Activated CD4-positive, alpha-beta T cell treated with anti-CD3 and anti-CD28 coated beads, Interleukin-2, amount 50 U/mL, for 16 hours (primary cell): ENCODE results near the gene SORCS1.

Experiments used
- DNase-seq: peaks from one replicate; pipeline ENCODE4 v3.0.0-alpha.2; 2020

Gene SORCS1

GRCh38 chr10:106982268-106982667 is 182.2 kb downstream of the SORCS1 start:
- no peak for DNase-seq

- DNase-seq, result no peak
Measured at GRCh38 chr10:106981452-106982075, 182.9 kb downstream of the SORCS1 start.

- DNase-seq, result no peak
Measured at GRCh38 chr10:106980495-106981451, 183.7 kb downstream of the SORCS1 start.

- no peak for DNase-seq
Measured at GRCh38 chr10:106978756-106979155, 185.8 kb downstream of the SORCS1 start.

GRCh38 chr10:106973716-106974115 is 190.8 kb downstream of the SORCS1 start:
- DNase-seq, result no peak

- DNase-seq, result no peak
Measured at GRCh38 chr10:106973288-106973687, 191.2 kb downstream of the SORCS1 start.

- no peak for DNase-seq
Measured at GRCh38 chr10:106972381-106972780, 192.1 kb downstream of the SORCS1 start.

- no peak for DNase-seq
Measured at GRCh38 chr10:106971411-106971831, 193.1 kb downstream of the SORCS1 start.

- DNase-seq, result no peak
Measured at GRCh38 chr10:106967452-106967851, 197.1 kb downstream of the SORCS1 start.

- DNase-seq, result no peak
Measured at GRCh38 chr10:106960812-106961211, 203.7 kb downstream of the SORCS1 start.

GRCh38 chr10:106959521-106959920 is 205.0 kb downstream of the SORCS1 start:
- DNase-seq, result no peak

GRCh38 chr10:106958589-106959361 is 205.7 kb downstream of the SORCS1 start:
- no peak for DNase-seq

- DNase-seq, result no peak
Measured at GRCh38 chr10:106957823-106958588, 206.5 kb downstream of the SORCS1 start.

GRCh38 chr10:106956216-106956915 is 208.1 kb downstream of the SORCS1 start:
- no peak for DNase-seq

GRCh38 chr10:106955133-106955532 is 209.4 kb downstream of the SORCS1 start:
- DNase-seq, result no peak

GRCh38 chr10:106952033-106952432 is 212.5 kb downstream of the SORCS1 start:
- DNase-seq, result no peak

- no peak for DNase-seq
Measured at GRCh38 chr10:106949680-106950478, 214.6 kb downstream of the SORCS1 start.

GRCh38 chr10:106947643-106948042 is 216.9 kb downstream of the SORCS1 start:
- DNase-seq, result no peak

GRCh38 chr10:106942035-106942662 is 222.4 kb downstream of the SORCS1 start:
- DNase-seq, result no peak

GRCh38 chr10:106941297-106942034 is 223.0 kb downstream of the SORCS1 start:
- no peak for DNase-seq
